22Rv1 (cell line): ENCODE measurements around the gene TAF1C.

ENCODE experiments used
- ZFX ChIP-seq: fragments of 450-650 bp; IDR thresholded peaks from 2 replicates; pipeline ENCODE4 v1.6.1; 2017; ENCODE audit warnings: antibody characterized with exemption, borderline replicate concordance
- TF ChIP-seq, protein P1 (sequence below): fragments of 450-650 bp; IDR thresholded peaks from 2 replicates; pipeline ENCODE4 v1.5.1; 2017; ENCODE audit warnings: mild to moderate bottlenecking

DNA sequence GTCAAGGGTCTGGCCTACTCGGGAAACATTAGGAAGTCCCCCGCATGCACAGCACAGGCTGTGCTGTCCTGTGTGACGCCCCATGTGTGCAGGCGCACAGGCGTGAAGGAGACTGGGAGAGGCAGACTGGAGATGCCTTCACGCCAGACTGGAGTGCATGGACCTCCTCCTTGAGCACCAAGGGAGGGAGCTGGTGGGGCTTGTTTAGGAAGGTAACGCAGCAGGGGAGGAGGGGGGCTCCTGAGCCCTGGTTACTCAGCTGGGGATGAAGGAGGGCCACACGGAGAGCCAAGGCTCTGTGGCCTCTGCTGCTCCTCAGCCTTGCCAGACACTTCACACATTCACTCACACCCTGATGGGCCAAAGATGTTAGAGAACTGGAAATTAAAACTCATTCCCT, 49.6 kb downstream of the TAF1C start:
- TF ChIP-seq, protein P1, sequence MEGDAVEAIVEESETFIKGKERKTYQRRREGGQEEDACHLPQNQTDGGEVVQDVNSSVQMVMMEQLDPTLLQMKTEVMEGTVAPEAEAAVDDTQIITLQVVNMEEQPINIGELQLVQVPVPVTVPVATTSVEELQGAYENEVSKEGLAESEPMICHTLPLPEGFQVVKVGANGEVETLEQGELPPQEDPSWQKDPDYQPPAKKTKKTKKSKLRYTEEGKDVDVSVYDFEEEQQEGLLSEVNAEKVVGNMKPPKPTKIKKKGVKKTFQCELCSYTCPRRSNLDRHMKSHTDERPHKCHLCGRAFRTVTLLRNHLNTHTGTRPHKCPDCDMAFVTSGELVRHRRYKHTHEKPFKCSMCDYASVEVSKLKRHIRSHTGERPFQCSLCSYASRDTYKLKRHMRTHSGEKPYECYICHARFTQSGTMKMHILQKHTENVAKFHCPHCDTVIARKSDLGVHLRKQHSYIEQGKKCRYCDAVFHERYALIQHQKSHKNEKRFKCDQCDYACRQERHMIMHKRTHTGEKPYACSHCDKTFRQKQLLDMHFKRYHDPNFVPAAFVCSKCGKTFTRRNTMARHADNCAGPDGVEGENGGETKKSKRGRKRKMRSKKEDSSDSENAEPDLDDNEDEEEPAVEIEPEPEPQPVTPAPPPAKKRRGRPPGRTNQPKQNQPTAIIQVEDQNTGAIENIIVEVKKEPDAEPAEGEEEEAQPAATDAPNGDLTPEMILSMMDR = no peak
- no peak for TF ChIP-seq ZFX
